ENCODE results near the gene BRD3OS.

The BRD3OS gene

GRCh38 chr9:133987946-133988665, 37.2 kb upstream of the BRD3OS start:
- in situ Hi-C loops (cut with MboI; ENCODE audit: low sequenced_read_pairs), result loop anchor here (5.0 kb wide), 1 partner anchor 196 kb away; no protein-coding TSS in a partner anchor

- in situ Hi-C loops (cut with MboI; ENCODE audit: low sequenced_read_pairs), result loop anchor here (5.0 kb wide), 1 partner anchor 196 kb away; no protein-coding TSS in a partner anchor
Observed at GRCh38 chr9:133988771-133989170, 36.5 kb upstream of the BRD3OS start.

- in situ Hi-C loops (cut with MboI; ENCODE audit: low sequenced_read_pairs), result loop anchor here (5.0 kb wide), 1 partner anchor 197 kb away; no protein-coding TSS in a partner anchor
Observed at GRCh38 chr9:133989625-133990365, 35.5 kb upstream of the BRD3OS start.

GRCh38 chr9:133990366-133991213, 34.7 kb upstream of the BRD3OS start:
- in situ Hi-C loops (cut with MboI; ENCODE audit: low sequenced_read_pairs), result no loop called here

GRCh38 chr9:133991214-133991921, 33.9 kb upstream of the BRD3OS start:
- in situ Hi-C loops (cut with MboI; ENCODE audit: low sequenced_read_pairs), result no loop called here

GRCh38 chr9:133991964-133992779, 33.1 kb upstream of the BRD3OS start, which contains the start of gene VAV2:
TSS of gene VAV2 (minus strand) at chr9:133992324. CDS start at chr9:133992278, 46 bp downstream.
- in situ Hi-C loops (cut with MboI; ENCODE audit: low sequenced_read_pairs), result no loop called here

- in situ Hi-C loops (cut with MboI; ENCODE audit: low sequenced_read_pairs), result no loop called here
Observed at GRCh38 chr9:133992780-133993634, 32.3 kb upstream of the BRD3OS start.

GRCh38 chr9:133993635-133994253, 31.5 kb upstream of the BRD3OS start:
- in situ Hi-C loops (cut with MboI; ENCODE audit: low sequenced_read_pairs), result no loop called here

- in situ Hi-C loops (cut with MboI; ENCODE audit: low sequenced_read_pairs), result no loop called here
Observed at GRCh38 chr9:133994353-133995011, 30.8 kb upstream of the BRD3OS start.

GRCh38 chr9:133995012-133995896, 30.0 kb upstream of the BRD3OS start:
- in situ Hi-C loops (cut with MboI; ENCODE audit: low sequenced_read_pairs), result no loop called here

GRCh38 chr9:133996531-133997520, 28.5 kb upstream of the BRD3OS start:
- in situ Hi-C loops (cut with MboI; ENCODE audit: low sequenced_read_pairs), result no loop called here

GRCh38 chr9:133997584-133997983, 27.7 kb upstream of the BRD3OS start:
- in situ Hi-C loops (cut with MboI; ENCODE audit: low sequenced_read_pairs), result no loop called here

GRCh38 chr9:133998915-133999595, 26.2 kb upstream of the BRD3OS start:
- in situ Hi-C loops (cut with MboI; ENCODE audit: low sequenced_read_pairs), result no loop called here

GRCh38 chr9:133999851-134000265, 25.4 kb upstream of the BRD3OS start:
- in situ Hi-C loops (cut with MboI; ENCODE audit: low sequenced_read_pairs), result no loop called here

- in situ Hi-C loops (cut with MboI; ENCODE audit: low sequenced_read_pairs), result no loop called here
Observed at GRCh38 chr9:134002796-134003195, 22.5 kb upstream of the BRD3OS start.
